GM12864 (cell line): ENCODE measurements around the gene TOM1L2.
"Not testable (repeated sequence)": the region's sequence is repeated elsewhere in the genome, so short reads cannot be mapped to it uniquely, and the experiment has no call there.

Source experiments
- DNase-seq: peaks from one replicate; pipeline ENCODE4 v3.0.0-alpha.2; 2011; ENCODE audit warnings: low read depth
- H3K4me3 ChIP-seq: 2 replicates; pipeline ENCODE4 v1.5.1; 2011; ENCODE audit warnings: mild to moderate bottlenecking, low read depth, low read length, control low read depth
- TF ChIP-seq, protein P1 (sequence below): IDR thresholded peaks from 2 replicates; pipeline ENCODE4 v1.5.1; 2011; ENCODE audit warnings: low read depth, mild to moderate bottlenecking, moderate library complexity, low read length, control low read depth, inconsistent platforms; ENCODE audit errors: missing control alignments

TOM1L2 gene

DNA sequence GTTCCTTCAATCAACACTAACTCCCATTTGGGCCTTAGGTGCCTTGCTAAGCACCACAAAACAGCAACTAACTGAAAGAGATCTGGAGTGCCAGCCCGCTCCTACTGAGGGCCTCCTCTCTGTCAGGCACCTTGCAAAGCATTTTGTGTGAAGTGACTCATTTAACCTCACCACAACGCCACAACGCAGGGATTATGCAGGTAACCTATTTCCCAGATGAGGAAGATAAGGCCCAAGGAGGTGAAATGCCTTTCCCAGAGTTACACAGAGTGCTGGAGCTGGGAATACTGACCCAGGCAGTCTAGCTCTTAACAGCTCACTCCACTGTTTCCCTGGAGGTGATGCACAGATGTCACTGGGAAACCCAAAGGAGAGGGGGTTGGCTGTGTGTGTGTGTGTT is 33.3 kb upstream of the TOM1L2 start:
- DNase-seq: no peak
- H3K4me3 ChIP-seq: no peak overlapping the region
- TF ChIP-seq, protein P1, sequence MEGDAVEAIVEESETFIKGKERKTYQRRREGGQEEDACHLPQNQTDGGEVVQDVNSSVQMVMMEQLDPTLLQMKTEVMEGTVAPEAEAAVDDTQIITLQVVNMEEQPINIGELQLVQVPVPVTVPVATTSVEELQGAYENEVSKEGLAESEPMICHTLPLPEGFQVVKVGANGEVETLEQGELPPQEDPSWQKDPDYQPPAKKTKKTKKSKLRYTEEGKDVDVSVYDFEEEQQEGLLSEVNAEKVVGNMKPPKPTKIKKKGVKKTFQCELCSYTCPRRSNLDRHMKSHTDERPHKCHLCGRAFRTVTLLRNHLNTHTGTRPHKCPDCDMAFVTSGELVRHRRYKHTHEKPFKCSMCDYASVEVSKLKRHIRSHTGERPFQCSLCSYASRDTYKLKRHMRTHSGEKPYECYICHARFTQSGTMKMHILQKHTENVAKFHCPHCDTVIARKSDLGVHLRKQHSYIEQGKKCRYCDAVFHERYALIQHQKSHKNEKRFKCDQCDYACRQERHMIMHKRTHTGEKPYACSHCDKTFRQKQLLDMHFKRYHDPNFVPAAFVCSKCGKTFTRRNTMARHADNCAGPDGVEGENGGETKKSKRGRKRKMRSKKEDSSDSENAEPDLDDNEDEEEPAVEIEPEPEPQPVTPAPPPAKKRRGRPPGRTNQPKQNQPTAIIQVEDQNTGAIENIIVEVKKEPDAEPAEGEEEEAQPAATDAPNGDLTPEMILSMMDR: no peak

DNA sequence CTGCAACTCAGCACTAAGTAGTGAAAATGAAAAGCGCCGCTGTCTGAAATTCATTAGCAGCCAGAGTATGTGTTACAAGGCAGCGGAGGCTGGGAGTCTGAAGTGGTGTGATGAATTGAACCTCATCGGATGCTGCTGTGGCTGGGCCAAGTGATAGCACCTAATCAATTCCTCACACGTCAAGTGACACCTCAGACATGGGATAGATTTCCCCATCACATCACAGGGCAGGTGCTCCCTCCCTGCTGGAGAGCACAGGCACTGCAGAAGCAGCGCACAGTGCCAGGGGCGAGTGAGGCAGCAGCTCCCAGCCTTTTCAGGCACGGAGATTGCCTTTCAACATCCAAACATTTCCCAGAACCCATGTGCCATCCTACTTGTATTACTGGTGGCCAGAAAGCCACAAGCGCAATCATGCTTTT is 32.7 kb upstream of the TOM1L2 start:
- TF ChIP-seq, protein P1: peak; percentile 28
- no peak for DNase-seq
- H3K4me3 ChIP-seq: no peak overlapping the region

- TF ChIP-seq, protein P1: no peak
- H3K4me3 ChIP-seq: no peak overlapping the region
- no peak for DNase-seq
Observed at GRCh38 chr17:18004345-18004744, 32.1 kb upstream of the TOM1L2 start.

DNA sequence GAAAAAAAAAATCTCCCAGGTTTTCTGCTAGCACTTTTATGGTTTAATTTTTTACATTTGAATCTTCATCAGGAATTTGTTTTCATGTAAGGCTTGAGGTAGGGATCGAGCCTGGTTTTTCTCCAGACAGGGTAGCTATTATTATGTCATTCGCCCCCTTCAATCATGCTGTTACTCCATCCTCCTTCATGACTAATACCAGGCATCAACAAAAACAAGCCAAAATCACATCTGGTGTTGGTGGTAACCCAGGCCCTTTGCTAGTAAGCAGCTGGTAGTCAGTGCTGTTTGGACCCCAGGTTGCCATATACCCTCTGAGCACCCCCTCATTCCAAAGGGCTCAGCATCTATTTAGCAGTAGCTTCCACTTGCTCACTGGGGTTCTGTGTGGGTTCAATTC is 30.0 kb upstream of the TOM1L2 start:
- H3K4me3 ChIP-seq: no peak overlapping the region
- DNase-seq: no peak
- TF ChIP-seq, protein P1: no peak

DNA sequence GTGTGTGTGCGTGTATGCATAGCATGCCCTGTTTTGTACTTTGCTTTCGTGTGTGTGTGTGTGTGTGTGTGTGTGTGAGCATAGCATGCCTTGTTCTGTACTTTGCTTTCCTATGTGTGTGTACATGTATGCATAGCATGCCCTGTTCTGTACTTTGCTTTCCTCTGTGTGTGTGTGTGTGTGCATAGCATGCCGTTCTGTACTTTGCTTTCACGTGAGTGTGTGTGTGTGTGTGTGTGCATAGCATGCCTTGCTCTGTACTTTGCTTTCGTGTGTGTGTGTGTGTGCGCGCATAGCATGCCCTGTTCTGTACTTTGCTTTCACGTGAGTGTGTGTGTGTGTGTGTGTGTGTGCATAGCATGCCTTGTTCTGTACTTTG is 27.8 kb upstream of the TOM1L2 start:
- TF ChIP-seq, protein P1: no peak
- no peak for DNase-seq

GRCh38 chr17:17999364-18000029 is 27.3 kb upstream of the TOM1L2 start:
- no peak overlapping the region for H3K4me3 ChIP-seq
- TF ChIP-seq, protein P1: no peak
- no peak for DNase-seq

More for the DNA sequence above, 27.8 kb upstream of the TOM1L2 start:
- no peak overlapping the region for H3K4me3 ChIP-seq

DNA sequence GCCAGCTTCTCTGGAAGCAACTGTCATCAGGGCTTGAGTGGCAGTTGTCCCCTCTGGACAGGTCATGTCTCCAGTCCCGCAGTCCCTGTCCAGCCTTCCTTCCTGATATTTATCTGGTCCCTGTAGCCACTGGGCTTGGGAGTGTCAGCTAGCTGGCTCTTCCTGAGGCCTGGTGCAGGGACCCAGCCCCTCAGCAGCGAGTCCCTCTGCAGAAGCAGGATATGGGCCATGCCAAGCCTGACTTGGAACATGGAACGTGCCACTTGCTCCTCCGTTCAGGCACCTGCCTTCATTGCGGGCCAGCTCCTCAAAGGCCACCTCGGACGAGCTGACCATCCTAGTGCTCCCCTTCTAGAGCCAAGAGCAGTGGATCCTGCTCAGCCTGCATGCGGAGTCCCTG is 26.7 kb upstream of the TOM1L2 start:
- TF ChIP-seq, protein P1: no peak
- no peak for DNase-seq
- no peak overlapping the region for H3K4me3 ChIP-seq

DNA sequence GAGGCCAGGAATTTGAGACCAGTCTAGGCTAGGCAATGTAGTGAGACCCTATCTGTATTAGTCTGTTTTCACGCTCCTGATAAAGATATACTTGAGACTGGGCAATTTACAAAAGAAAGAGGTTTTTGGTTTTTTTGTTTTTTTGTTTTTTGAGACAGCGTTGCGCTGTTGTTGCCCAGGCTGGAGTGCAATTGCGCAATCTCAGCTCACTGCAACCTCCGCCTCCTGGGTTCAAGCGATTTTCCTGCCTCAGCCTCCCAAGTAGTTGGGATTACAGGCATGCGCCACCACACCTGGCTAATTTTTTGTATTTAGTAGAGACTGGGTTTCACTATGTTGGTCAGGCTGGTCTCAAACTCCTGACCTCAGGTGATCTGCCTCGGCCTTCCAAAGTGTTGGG is 23.7 kb upstream of the TOM1L2 start:
- H3K4me3 ChIP-seq, DNase-seq: not testable (repeated sequence)
